ENCODE results near the gene ABHD15. TPM values are rescaled to one million over a fixed set of nuclear protein-coding genes. Genes with fewer than 3 reads are reported as not detected.

ABHD15 gene
- total and polyA plus RNA-seq, 9 of the 15 experiments (the other 6 are each of a cell fraction or from before 2014, with no cell fraction given), result 0.85 to 4.2 (median 2.1) TPM

DNA sequence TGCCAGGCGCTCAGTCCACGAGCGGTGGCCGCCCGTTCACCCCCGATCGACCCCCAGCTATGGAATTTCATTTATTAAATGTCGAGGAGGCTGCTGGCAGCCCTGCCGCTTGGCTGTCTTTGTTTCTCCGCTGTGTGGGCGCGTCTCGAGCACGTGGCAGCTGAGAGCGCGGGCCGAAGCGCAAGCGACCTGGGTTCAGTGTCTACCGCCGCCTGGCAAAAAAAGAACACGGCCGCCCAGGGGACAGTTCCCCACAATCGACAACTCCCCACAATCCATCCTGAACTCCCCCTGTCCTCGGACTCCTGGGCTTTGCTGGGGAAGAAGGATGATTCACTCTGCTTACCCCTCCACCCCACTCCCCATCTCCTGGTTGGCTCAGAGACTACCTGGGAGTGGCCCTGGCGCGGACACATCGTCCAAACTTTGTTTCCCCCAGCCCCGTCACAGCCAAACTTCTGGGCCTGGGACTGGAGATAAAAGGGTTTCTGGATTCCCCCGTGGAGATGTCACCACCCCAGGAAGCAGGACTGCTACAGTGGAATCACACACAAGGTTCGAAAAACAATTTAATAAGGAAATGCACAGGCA is 24.4 kb upstream of the ABHD15 start (continued):
- TF ChIP-seq, protein P1, sequence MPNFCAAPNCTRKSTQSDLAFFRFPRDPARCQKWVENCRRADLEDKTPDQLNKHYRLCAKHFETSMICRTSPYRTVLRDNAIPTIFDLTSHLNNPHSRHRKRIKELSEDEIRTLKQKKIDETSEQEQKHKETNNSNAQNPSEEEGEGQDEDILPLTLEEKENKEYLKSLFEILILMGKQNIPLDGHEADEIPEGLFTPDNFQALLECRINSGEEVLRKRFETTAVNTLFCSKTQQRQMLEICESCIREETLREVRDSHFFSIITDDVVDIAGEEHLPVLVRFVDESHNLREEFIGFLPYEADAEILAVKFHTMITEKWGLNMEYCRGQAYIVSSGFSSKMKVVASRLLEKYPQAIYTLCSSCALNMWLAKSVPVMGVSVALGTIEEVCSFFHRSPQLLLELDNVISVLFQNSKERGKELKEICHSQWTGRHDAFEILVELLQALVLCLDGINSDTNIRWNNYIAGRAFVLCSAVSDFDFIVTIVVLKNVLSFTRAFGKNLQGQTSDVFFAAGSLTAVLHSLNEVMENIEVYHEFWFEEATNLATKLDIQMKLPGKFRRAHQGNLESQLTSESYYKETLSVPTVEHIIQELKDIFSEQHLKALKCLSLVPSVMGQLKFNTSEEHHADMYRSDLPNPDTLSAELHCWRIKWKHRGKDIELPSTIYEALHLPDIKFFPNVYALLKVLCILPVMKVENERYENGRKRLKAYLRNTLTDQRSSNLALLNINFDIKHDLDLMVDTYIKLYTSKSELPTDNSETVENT (CRISPR knock-in tag; IDR thresholded peaks at IDR 0.05), result no peak
- TF ChIP-seq ETV5 (CRISPR knock-in tag; IDR thresholded peaks at IDR 0.05; ENCODE audit: low read depth) (no peak), NR4A1 (CRISPR knock-in tag; IDR thresholded peaks at IDR 0.05) (no peak), NR4A1 (tag; IDR thresholded peaks at IDR 0.05) (no peak), CBFA2T3 (IDR thresholded peaks at IDR 0.05) (no peak), SRSF9 (IDR thresholded peaks at IDR 0.05; ENCODE audit: borderline replicate concordance, low read depth, low read length) (no peak), CC2D1A (IDR thresholded peaks at IDR 0.05) (0 out of 2 replicates have a peak, but pooled peaks have one; percentile 11), BMI1 (IDR thresholded peaks at IDR 0.05; ENCODE audit: low read length) (no peak), ZNF584 (CRISPR knock-in tag; IDR thresholded peaks at IDR 0.05; ENCODE audit: low read depth) (no peak), KDM4B (IDR thresholded peaks at IDR 0.05; ENCODE audit: borderline replicate concordance in 2 of 2, low read depth in 1 of 2) (peak in 1 of 2 experiments; percentile 20; a peak in 1 of 4 replicates), TGIF2 (CRISPR knock-in tag; IDR thresholded peaks at IDR 0.05) (no peak), GABPB2 (CRISPR knock-in tag; conservative IDR thresholded peaks at IDR 0.05) (no peak)
- TF ChIP-seq, protein P2, sequence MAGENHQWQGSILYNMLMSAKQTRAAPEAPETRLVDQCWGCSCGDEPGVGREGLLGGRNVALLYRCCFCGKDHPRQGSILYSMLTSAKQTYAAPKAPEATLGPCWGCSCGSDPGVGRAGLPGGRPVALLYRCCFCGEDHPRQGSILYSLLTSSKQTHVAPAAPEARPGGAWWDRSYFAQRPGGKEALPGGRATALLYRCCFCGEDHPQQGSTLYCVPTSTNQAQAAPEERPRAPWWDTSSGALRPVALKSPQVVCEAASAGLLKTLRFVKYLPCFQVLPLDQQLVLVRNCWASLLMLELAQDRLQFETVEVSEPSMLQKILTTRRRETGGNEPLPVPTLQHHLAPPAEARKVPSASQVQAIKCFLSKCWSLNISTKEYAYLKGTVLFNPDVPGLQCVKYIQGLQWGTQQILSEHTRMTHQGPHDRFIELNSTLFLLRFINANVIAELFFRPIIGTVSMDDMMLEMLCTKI (IDR thresholded peaks at IDR 0.05; ENCODE audit: partially characterized antibody), result no peak
- TF ChIP-seq, protein P3, sequence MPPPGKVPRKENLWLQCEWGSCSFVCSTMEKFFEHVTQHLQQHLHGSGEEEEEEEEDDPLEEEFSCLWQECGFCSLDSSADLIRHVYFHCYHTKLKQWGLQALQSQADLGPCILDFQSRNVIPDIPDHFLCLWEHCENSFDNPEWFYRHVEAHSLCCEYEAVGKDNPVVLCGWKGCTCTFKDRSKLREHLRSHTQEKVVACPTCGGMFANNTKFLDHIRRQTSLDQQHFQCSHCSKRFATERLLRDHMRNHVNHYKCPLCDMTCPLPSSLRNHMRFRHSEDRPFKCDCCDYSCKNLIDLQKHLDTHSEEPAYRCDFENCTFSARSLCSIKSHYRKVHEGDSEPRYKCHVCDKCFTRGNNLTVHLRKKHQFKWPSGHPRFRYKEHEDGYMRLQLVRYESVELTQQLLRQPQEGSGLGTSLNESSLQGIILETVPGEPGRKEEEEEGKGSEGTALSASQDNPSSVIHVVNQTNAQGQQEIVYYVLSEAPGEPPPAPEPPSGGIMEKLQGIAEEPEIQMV (tag; conservative IDR thresholded peaks at IDR 0.05; ENCODE audit: low read depth), result no peak
- TF ChIP-seq, protein P4, sequence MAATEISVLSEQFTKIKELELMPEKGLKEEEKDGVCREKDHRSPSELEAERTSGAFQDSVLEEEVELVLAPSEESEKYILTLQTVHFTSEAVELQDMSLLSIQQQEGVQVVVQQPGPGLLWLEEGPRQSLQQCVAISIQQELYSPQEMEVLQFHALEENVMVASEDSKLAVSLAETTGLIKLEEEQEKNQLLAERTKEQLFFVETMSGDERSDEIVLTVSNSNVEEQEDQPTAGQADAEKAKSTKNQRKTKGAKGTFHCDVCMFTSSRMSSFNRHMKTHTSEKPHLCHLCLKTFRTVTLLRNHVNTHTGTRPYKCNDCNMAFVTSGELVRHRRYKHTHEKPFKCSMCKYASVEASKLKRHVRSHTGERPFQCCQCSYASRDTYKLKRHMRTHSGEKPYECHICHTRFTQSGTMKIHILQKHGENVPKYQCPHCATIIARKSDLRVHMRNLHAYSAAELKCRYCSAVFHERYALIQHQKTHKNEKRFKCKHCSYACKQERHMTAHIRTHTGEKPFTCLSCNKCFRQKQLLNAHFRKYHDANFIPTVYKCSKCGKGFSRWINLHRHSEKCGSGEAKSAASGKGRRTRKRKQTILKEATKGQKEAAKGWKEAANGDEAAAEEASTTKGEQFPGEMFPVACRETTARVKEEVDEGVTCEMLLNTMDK (IDR thresholded peaks at IDR 0.05; ENCODE audit: borderline replicate concordance, insufficient read depth, low read depth, low read length, poor library complexity, severe bottlenecking), result no peak
- TF ChIP-seq, protein P5, sequence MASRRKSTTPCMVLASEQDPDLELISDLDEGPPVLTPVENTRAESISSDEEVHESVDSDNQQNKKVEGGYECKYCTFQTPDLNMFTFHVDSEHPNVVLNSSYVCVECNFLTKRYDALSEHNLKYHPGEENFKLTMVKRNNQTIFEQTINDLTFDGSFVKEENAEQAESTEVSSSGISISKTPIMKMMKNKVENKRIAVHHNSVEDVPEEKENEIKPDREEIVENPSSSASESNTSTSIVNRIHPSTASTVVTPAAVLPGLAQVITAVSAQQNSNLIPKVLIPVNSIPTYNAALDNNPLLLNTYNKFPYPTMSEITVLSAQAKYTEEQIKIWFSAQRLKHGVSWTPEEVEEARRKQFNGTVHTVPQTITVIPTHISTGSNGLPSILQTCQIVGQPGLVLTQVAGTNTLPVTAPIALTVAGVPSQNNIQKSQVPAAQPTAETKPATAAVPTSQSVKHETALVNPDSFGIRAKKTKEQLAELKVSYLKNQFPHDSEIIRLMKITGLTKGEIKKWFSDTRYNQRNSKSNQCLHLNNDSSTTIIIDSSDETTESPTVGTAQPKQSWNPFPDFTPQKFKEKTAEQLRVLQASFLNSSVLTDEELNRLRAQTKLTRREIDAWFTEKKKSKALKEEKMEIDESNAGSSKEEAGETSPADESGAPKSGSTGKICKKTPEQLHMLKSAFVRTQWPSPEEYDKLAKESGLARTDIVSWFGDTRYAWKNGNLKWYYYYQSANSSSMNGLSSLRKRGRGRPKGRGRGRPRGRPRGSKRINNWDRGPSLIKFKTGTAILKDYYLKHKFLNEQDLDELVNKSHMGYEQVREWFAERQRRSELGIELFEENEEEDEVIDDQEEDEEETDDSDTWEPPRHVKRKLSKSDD (conservative IDR thresholded peaks at IDR 0.05; ENCODE audit: low read length), result 0 out of 2 replicates have a peak, but pooled peaks have one; percentile 61
